A673 (cell line): ENCODE measurements around the gene COL11A2.

ENCODE experiments used
- EZH2 ChIP-seq: fragments of 200-600 bp; sonication (generic); IDR thresholded peaks from 2 replicates; pipeline ENCODE4 v1.6.1; 2017; ENCODE audit warnings: borderline replicate concordance, low read depth, mild to moderate bottlenecking, mixed read lengths, antibody characterized with exemption, low read length; ENCODE audit not compliant: poor library complexity, severe bottlenecking
- TF ChIP-seq, protein P1 (sequence below): fragments of 300-800, 200-600 bp; sonication (generic); conservative IDR thresholded peaks from 2 replicates; pipeline ENCODE4 v1.5.1; 2017; ENCODE audit warnings: low read depth, mild to moderate bottlenecking, antibody characterized with exemption, low read length, moderate library complexity, mixed read lengths

DNA sequence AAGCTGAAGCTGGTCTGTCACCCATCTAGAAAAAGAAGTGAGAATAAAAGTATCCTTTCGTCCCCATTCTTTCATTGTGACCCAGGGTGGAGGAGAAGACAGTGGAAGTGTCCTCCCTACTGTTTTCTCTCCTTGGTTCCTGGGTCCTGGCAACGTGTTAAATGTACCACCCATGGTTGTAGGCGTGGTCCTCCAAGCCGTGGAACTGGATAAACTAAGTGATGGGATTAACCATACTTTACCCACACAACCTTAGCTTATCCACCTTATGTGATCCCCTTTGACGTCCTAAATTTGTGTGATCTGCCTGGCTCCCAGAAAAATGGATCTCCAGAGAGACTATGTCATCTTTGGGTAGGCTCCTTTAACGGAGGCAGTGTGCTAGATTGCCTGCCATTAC lies 69.1 kb downstream of the COL11A2 start:
- TF ChIP-seq, protein P1, sequence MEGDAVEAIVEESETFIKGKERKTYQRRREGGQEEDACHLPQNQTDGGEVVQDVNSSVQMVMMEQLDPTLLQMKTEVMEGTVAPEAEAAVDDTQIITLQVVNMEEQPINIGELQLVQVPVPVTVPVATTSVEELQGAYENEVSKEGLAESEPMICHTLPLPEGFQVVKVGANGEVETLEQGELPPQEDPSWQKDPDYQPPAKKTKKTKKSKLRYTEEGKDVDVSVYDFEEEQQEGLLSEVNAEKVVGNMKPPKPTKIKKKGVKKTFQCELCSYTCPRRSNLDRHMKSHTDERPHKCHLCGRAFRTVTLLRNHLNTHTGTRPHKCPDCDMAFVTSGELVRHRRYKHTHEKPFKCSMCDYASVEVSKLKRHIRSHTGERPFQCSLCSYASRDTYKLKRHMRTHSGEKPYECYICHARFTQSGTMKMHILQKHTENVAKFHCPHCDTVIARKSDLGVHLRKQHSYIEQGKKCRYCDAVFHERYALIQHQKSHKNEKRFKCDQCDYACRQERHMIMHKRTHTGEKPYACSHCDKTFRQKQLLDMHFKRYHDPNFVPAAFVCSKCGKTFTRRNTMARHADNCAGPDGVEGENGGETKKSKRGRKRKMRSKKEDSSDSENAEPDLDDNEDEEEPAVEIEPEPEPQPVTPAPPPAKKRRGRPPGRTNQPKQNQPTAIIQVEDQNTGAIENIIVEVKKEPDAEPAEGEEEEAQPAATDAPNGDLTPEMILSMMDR = no peak
- no peak for TF ChIP-seq EZH2
